ENCODE measurements around the gene HCRT. TPM values are rescaled to one million over a fixed set of nuclear protein-coding genes. Genes with fewer than 3 reads are reported as not detected.
A peak's percentile ranks its signal among the peaks of the same experiment; 100 is the strongest.

Gene HCRT
- total RNA-seq, 1 donor, result not detected

- no peaks in the 10 kb centered on the region for H3K9me3 ChIP-seq (ENCODE audit: low read depth, low read length)
- peaks cover 27% of the 10 kb centered on the region for H3K27me3 ChIP-seq (ENCODE audit: insufficient read depth, low read length)
- H3K4me1 ChIP-seq (ENCODE audit: insufficient read depth, low read length), result peaks cover 26% of the 10 kb centered on the region
- H3K4me3 ChIP-seq (ENCODE audit: low read length), result no peak overlapping the region
Observed at GRCh38 chr17:42177684-42178083, 7.6 kb downstream of the HCRT start.

- Histone ChIP-seq H3K4me1 (ENCODE audit: insufficient read depth, low read length) (peaks cover 7% of the 10 kb centered on the region), H3K27me3 (ENCODE audit: insufficient read depth, low read length) (peaks cover 3% of the 10 kb centered on the region), H3K9me3 (ENCODE audit: low read depth, low read length) (no peaks in the 10 kb centered on the region), H3K4me3 (ENCODE audit: low read length) (no peak overlapping the region)
Observed at GRCh38 chr17:42174126-42174783, 11.0 kb downstream of the HCRT start.

GRCh38 chr17:42171831-42172230 is 13.4 kb downstream of the HCRT start:
- H3K4me1 ChIP-seq (ENCODE audit: insufficient read depth, low read length), result peaks cover 3% of the 10 kb centered on the region
- no peaks in the 10 kb centered on the region for H3K9me3 ChIP-seq (ENCODE audit: low read depth, low read length)
- no peaks in the 10 kb centered on the region for H3K27me3 ChIP-seq (ENCODE audit: insufficient read depth, low read length)
- H3K4me3 ChIP-seq (ENCODE audit: low read length), result no peak overlapping the region

GRCh38 chr17:42169351-42169750 is 15.9 kb downstream of the HCRT start:
- H3K4me3 ChIP-seq (ENCODE audit: low read length), result no peak overlapping the region
- peaks cover 3% of the 10 kb centered on the region for H3K4me1 ChIP-seq (ENCODE audit: insufficient read depth, low read length)
- H3K27me3 ChIP-seq (ENCODE audit: insufficient read depth, low read length), result no peaks in the 10 kb centered on the region
- no peaks in the 10 kb centered on the region for H3K9me3 ChIP-seq (ENCODE audit: low read depth, low read length)

DNA sequence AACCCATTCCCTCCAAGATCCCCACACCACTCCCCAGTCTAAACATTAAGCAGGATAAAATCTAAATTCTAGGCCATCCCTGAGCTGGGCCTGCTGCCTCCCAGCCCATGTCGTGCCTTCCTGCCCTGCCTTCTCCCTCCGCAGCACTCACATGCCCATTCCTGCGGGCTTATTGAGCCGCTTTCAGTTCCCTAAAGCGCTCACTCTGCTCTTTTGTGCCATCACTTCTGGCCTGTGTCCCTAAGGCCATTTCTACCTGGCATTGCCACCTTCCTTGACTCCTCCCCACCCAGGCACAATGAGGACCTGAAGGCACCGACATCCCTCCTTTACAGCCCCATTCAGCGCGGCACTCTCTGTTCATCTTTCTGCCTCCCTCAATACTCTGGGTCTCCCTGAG is 17.4 kb downstream of the HCRT start:
- no peaks in the 10 kb centered on the region for H3K9me3 ChIP-seq (ENCODE audit: low read depth, low read length)
- peaks cover 4% of the 10 kb centered on the region for H3K4me1 ChIP-seq (ENCODE audit: insufficient read depth, low read length)
- H3K27me3 ChIP-seq (ENCODE audit: insufficient read depth, low read length), result no peaks in the 10 kb centered on the region
- no peak overlapping the region for H3K4me3 ChIP-seq (ENCODE audit: low read length)

- no peaks in the 10 kb centered on the region for H3K27me3 ChIP-seq (ENCODE audit: insufficient read depth, low read length)
- no peak overlapping the region for H3K4me3 ChIP-seq (ENCODE audit: low read length)
- no peaks in the 10 kb centered on the region for H3K9me3 ChIP-seq (ENCODE audit: low read depth, low read length)
Observed at GRCh38 chr17:42166196-42166763, 19.0 kb downstream of the HCRT start.

GRCh38 chr17:42165751-42166150 is 19.5 kb downstream of the HCRT start:
- Histone ChIP-seq H3K4me1 (ENCODE audit: insufficient read depth, low read length) (peaks cover 22% of the 10 kb centered on the region), H3K4me3 (ENCODE audit: low read length) (no peak overlapping the region), H3K9me3 (ENCODE audit: low read depth, low read length) (no peaks in the 10 kb centered on the region), H3K27me3 (ENCODE audit: insufficient read depth, low read length) (no peaks in the 10 kb centered on the region)

More at GRCh38 chr17:42166196-42166763, 19.0 kb downstream of the HCRT start:
- H3K4me1 ChIP-seq (ENCODE audit: insufficient read depth, low read length), result peaks cover 19% of the 10 kb centered on the region

DNA sequence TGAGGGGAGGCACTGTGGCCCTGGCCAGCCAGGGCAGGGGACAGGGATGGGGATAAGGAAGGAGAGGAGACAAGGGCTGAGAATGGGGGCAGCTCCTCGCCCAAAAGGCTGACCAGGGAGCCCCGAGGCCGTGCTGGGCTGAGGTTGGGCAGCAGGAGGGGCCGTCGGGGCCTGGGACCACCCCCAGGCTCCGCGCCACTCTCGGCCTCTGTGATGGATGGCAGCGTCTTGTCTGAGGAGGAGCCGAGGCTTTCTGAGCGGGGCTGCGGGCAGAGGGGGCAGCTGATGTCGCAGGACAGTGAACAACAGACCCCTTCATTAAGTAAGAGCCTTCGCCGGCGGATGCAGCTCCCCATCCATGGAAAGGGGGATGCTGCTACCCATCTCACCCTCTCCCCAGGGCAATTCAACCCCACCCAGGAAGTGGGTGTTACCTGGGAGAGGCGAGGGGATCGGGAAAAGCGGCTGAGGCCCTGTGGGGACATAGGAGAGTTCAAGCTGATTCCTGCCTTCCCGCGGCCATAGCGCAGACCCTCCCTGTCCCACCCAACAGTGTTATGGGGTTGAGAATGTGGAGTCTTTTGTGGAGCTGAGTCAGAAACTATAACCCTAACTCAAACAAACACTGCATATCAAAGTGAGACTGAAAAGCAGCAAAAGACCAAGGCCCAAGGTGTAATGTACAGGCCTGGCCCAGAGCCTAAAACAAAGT is 21.4 kb downstream of the HCRT start:
- no peaks in the 10 kb centered on the region for H3K9me3 ChIP-seq (ENCODE audit: low read depth, low read length)
- peaks cover 22% of the 10 kb centered on the region for H3K4me1 ChIP-seq (ENCODE audit: insufficient read depth, low read length)
- no peaks in the 10 kb centered on the region for H3K27me3 ChIP-seq (ENCODE audit: insufficient read depth, low read length)
- H3K4me3 ChIP-seq (ENCODE audit: low read length), result no peak overlapping the region

DNA sequence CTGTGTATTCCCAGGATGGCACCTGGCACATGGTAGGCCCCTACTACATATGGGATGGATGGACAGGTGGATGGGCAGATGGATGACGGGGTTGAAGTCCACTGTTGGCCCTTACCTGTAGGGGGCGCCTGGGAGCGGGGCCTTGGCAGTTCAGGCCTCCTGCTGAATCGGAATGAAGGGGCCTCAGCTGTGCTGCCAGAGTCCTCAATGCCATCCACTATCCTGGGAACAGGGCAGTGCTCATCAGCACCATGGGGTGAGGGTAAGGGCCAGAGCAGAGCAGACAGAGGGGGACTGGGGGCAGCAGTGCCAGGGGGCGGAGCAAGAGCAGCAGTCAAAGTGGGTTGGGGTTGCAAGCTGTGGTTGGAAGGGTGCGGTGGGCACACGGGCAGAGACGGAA is 22.1 kb downstream of the HCRT start:
- Histone ChIP-seq H3K27me3 (ENCODE audit: insufficient read depth, low read length) (no peaks in the 10 kb centered on the region), H3K9me3 (ENCODE audit: low read depth, low read length) (no peaks in the 10 kb centered on the region), H3K4me1 (ENCODE audit: insufficient read depth, low read length) (peaks cover 22% of the 10 kb centered on the region), H3K4me3 (ENCODE audit: low read length) (no peak overlapping the region)

- Histone ChIP-seq H3K27me3 (ENCODE audit: insufficient read depth, low read length) (no peaks in the 10 kb centered on the region), H3K9me3 (ENCODE audit: low read depth, low read length) (no peaks in the 10 kb centered on the region), H3K4me3 (ENCODE audit: low read length) (no peak overlapping the region), H3K4me1 (ENCODE audit: insufficient read depth, low read length) (peaks cover 21% of the 10 kb centered on the region)
Observed at GRCh38 chr17:42160531-42160910, 24.7 kb downstream of the HCRT start.

DNA sequence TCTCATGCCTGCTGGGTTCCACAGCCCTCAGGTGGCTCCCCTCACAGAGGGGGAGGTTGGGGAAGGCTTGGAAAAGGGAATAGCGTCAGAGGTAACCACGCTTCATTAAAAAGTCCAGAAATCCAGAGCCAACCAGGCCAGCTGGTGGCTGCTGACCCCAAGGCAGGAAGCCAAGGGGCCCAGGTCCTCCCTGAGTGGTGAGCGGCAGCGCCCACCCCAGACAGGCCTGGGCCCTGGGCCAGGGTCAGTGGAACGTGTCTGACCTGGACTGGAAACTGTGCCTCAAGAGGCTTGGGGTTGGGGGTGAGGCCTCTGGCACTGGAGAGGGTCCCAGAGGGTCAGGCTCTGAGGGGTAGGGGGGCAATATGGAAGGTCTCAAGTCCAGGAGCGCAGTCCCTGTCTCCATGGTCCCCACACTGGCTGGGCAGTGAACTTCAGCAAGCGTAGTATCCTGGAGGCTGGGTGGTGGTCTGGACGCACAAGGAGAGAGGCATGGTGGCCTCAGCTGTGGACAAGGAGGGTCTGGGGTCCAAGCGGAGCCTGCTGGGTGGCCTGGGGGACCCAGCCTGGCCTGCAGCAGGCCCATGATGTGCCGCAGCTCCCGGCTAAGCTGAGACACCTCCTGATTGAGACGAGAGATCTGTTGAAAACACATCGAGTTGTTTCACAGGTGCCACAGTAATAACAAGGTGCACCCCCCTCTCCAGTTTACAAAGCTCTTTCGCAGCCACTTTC is 25.3 kb downstream of the HCRT start:
- Histone ChIP-seq H3K27me3 (ENCODE audit: insufficient read depth, low read length) (no peaks in the 10 kb centered on the region), H3K4me1 (ENCODE audit: insufficient read depth, low read length) (peaks cover 24% of the 10 kb centered on the region), H3K9me3 (ENCODE audit: low read depth, low read length) (no peaks in the 10 kb centered on the region), H3K4me3 (ENCODE audit: low read length) (no peak overlapping the region)

- Histone ChIP-seq H3K4me1 (ENCODE audit: insufficient read depth, low read length) (peaks cover 24% of the 10 kb centered on the region), H3K4me3 (ENCODE audit: low read length) (peak overlapping the region; percentile 100), H3K27me3 (ENCODE audit: insufficient read depth, low read length) (no peaks in the 10 kb centered on the region), H3K9me3 (ENCODE audit: low read depth, low read length) (no peaks in the 10 kb centered on the region)
Observed at GRCh38 chr17:42155614-42156045, 29.6 kb downstream of the HCRT start.

DNA sequence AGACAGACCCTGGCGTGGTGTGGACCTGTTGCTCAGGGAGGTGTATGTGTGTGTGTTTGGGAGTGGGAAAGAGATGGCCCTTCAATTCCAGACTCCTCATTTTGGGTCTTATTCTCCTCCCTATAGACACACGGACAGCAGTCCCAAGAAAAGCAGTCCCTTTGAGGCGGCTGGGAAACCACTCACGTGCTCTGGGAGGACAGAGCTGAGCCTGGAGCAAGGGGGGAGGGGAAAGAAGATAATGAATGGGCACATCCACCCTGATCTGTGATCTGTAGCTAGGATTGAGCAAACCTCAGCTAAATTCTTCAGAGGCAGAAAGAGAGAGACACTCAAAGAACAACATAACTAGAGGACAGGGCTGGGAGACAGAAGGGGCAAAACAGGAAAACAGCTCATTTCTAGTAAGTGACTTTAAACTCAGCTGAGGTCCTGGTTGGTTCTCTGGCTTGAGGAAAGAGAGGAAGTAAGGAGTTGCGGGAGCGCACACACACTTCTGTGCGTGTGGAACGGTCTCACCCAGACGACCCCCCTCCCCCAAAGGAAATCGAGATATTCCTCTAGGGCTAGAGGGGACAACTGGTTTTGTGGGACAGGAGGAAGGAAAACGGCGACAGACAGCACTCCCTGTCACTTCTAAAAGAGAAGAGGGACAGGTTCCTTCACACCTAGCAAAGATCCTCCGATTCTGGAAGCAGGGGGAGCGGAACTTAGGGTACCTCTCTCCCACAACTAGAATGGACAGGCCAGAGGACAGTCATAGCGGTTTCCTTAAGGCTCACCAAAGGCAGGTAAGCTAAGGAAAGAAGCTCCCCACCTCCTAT is 31.1 kb downstream of the HCRT start:
- Histone ChIP-seq H3K27me3 (ENCODE audit: insufficient read depth, low read length) (no peaks in the 10 kb centered on the region), H3K9me3 (ENCODE audit: low read depth, low read length) (no peaks in the 10 kb centered on the region), H3K4me3 (ENCODE audit: low read length) (peak overlapping the region; percentile 100), H3K4me1 (ENCODE audit: insufficient read depth, low read length) (peaks cover 24% of the 10 kb centered on the region)

DNA sequence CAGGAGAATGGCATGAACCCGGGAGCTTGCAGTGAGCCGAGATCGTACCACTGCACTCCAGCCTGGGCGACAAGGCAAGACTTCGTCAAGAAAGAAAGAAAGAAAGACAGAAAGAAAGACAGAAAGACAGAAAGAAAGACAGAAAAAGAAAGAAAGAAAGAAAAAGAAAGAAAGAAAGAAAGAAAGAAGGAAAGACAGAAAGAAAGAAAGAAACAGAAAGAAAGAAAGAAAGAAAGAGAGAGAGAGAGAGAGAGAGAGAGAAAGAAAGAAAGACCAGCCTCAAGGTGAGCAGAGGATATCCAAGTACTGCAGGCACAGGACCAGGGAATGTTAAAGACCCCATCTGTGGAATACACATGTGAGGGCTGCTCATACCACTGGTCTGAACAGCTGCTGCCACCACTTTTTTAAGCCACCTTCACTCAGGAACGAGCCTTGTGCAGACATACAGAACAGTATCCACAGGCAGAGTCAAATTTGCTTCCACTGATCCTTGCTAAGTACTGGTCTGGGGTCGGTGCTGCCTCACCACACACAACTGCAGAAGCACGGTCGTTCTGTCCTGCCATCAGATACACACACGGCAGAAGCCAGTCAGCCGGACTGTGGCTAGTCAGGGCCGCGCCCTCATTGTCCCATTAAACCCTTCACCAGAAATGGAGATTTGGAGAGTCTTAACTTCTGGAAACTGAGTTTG is 38.2 kb downstream of the HCRT start:
- H3K9me3 ChIP-seq (ENCODE audit: low read depth, low read length), result no peaks in the 10 kb centered on the region
- no peaks in the 10 kb centered on the region for H3K4me1 ChIP-seq (ENCODE audit: insufficient read depth, low read length)
- H3K4me3 ChIP-seq (ENCODE audit: low read length), result no peak overlapping the region
- H3K27me3 ChIP-seq (ENCODE audit: insufficient read depth, low read length), result no peaks in the 10 kb centered on the region
